ENCODE data around the gene NUDC. TPM values are rescaled to one million over a fixed set of nuclear protein-coding genes. Genes with fewer than 3 reads are reported as not detected.

The NUDC gene
- total RNA-seq, 1 donor from 2014 or later, result 60.8 TPM

GRCh38 chr1:26907071-26907917, 14.2 kb upstream of the NUDC start:
- no peaks in the 10 kb centered on the region for H3K4me1 Mint-ChIP-seq (ENCODE audit: unreplicated experiment)
- H3K4me3 Mint-ChIP-seq (ENCODE audit: unreplicated experiment), result no peak overlapping the region
- H3K9me3 Mint-ChIP-seq (ENCODE audit: unreplicated experiment), result no peaks in the 10 kb centered on the region
- H3K27ac Mint-ChIP-seq (ENCODE audit: unreplicated experiment), result no peak overlapping the region
- TF ChIP-seq, protein P1, sequence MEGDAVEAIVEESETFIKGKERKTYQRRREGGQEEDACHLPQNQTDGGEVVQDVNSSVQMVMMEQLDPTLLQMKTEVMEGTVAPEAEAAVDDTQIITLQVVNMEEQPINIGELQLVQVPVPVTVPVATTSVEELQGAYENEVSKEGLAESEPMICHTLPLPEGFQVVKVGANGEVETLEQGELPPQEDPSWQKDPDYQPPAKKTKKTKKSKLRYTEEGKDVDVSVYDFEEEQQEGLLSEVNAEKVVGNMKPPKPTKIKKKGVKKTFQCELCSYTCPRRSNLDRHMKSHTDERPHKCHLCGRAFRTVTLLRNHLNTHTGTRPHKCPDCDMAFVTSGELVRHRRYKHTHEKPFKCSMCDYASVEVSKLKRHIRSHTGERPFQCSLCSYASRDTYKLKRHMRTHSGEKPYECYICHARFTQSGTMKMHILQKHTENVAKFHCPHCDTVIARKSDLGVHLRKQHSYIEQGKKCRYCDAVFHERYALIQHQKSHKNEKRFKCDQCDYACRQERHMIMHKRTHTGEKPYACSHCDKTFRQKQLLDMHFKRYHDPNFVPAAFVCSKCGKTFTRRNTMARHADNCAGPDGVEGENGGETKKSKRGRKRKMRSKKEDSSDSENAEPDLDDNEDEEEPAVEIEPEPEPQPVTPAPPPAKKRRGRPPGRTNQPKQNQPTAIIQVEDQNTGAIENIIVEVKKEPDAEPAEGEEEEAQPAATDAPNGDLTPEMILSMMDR (IDR thresholded peaks at IDR 0.05; ENCODE audit: unreplicated experiment), result no peak
- peaks cover 7% of the 10 kb centered on the region for H3K27me3 Mint-ChIP-seq (ENCODE audit: unreplicated experiment)
- DNase-seq (ENCODE audit: low spot score), result no peak
- H3K36me3 Mint-ChIP-seq (ENCODE audit: low read depth, unreplicated experiment), result no peaks in the 10 kb centered on the region

- no peak overlapping the region for H3K4me3 Mint-ChIP-seq (ENCODE audit: unreplicated experiment)
Measured at GRCh38 chr1:26909951-26910342, 11.6 kb upstream of the NUDC start.

DNA sequence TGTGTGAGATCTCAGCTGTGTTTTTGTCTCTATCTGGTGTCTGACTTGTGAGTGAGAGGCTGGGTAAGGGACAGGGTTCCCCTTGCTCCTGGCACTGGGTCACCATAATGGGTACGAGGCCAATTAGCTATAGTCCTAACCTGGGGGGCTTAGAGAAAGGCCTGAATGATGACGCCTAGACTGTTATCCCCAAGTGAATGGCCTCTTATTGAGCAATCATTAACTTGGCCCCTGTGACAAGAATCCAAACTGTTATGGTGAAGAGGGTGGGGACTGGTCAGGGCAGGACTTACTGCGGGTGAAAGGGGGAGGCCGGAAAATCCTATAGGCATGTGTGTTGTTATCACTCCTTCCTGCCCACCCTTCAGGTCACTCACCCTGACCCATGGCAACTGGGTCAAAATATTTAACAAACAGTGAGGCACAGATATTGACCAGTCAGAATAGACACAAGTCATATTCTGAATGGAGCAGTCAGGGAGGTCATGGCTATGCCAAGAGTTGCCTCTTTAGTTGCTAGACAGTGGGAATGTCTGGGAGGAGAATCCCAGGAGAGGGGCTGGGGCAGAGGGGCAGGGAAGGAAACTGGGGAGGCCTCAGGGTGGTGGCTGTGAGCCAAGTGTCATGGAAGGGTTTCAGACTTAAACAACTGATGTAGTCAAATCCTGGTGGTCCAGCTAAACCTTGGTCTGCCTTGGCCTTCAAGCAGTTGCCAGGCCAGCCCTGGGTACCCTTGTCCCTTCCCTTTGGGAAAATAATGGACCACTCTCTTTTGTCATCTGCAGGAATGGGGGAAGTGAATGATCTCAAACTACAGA, 11.0 kb upstream of the NUDC start:
- Mint-ChIP-seq H3K36me3 (ENCODE audit: low read depth, unreplicated experiment) (no peaks in the 10 kb centered on the region), H3K27ac (ENCODE audit: unreplicated experiment) (no peak overlapping the region), H3K4me3 (ENCODE audit: unreplicated experiment) (no peak overlapping the region), H3K27me3 (ENCODE audit: unreplicated experiment) (peaks cover 6% of the 10 kb centered on the region), H3K4me1 (ENCODE audit: unreplicated experiment) (no peaks in the 10 kb centered on the region), H3K9me3 (ENCODE audit: unreplicated experiment) (no peaks in the 10 kb centered on the region)
- DNase-seq (ENCODE audit: low spot score), result no peak
- TF ChIP-seq, protein P1 (IDR thresholded peaks at IDR 0.05; ENCODE audit: unreplicated experiment), result no peak

More at GRCh38 chr1:26909951-26910342, 11.6 kb upstream of the NUDC start:
- H3K9me3 Mint-ChIP-seq (ENCODE audit: unreplicated experiment), result no peaks in the 10 kb centered on the region
- no peak for DNase-seq (ENCODE audit: low spot score)
- H3K27ac Mint-ChIP-seq (ENCODE audit: unreplicated experiment), result no peak overlapping the region
- no peaks in the 10 kb centered on the region for H3K4me1 Mint-ChIP-seq (ENCODE audit: unreplicated experiment)
- no peaks in the 10 kb centered on the region for H3K36me3 Mint-ChIP-seq (ENCODE audit: low read depth, unreplicated experiment)
- TF ChIP-seq, protein P1 (IDR thresholded peaks at IDR 0.05; ENCODE audit: unreplicated experiment), result no peak
- H3K27me3 Mint-ChIP-seq (ENCODE audit: unreplicated experiment), result peaks cover 6% of the 10 kb centered on the region

- H3K27me3 Mint-ChIP-seq (ENCODE audit: unreplicated experiment), result peaks cover 6% of the 10 kb centered on the region
- no peaks in the 10 kb centered on the region for H3K9me3 Mint-ChIP-seq (ENCODE audit: unreplicated experiment)
- H3K4me1 Mint-ChIP-seq (ENCODE audit: unreplicated experiment), result no peaks in the 10 kb centered on the region
- no peak overlapping the region for H3K4me3 Mint-ChIP-seq (ENCODE audit: unreplicated experiment)
- no peak overlapping the region for H3K27ac Mint-ChIP-seq (ENCODE audit: unreplicated experiment)
- no peaks in the 10 kb centered on the region for H3K36me3 Mint-ChIP-seq (ENCODE audit: low read depth, unreplicated experiment)
- DNase-seq (ENCODE audit: low spot score), result no peak
- TF ChIP-seq, protein P1 (IDR thresholded peaks at IDR 0.05; ENCODE audit: unreplicated experiment), result no peak
Measured at GRCh38 chr1:26911399-26912146, 10.0 kb upstream of the NUDC start.
